Skin of body (tissue), 2 donors: Measurements from ENCODE around the gene PSMF1. TPM values are rescaled to one million over a fixed set of nuclear protein-coding genes. Genes with fewer than 3 reads are reported as not detected.

ENCODE experiments used
- DNase-seq: peaks from one replicate; lab custom pipeline; 2025; lab: John Stamatoyannopoulos, UW
- total RNA-seq: library from RNA; depleted of rRNA; stranded (reverse); fragments of >200 nt; gene quantifications from one replicate; pipeline ENCODE4 v1.2.3, GENCODE V29; 2014

PSMF1 gene
- total RNA-seq: 25.2 TPM

GRCh38 chr20:1118336-1119127 lies at the start of gene PSMF1:
TSS of gene PSMF1 (plus strand) at chr20:1118602. CDS start at chr20:1118774, 172 bp downstream.
- DNase-seq: peak; percentile 93

GRCh38 chr20:1072258-1072657 lies 46.1 kb upstream of the PSMF1 start:
- no peak for DNase-seq

- no peak for DNase-seq
These were observed 42.8 kb upstream of the PSMF1 start for GRCh38 chr20:1075616-1076015.

- no peak for DNase-seq
These were observed 36.5 kb upstream of the PSMF1 start for GRCh38 chr20:1081891-1082290.

- no peak for DNase-seq
These were observed 34.8 kb upstream of the PSMF1 start for GRCh38 chr20:1083431-1084080.

- DNase-seq: no peak
These were observed 32.7 kb upstream of the PSMF1 start for GRCh38 chr20:1085492-1086276.

- DNase-seq: no peak
These were observed 31.9 kb upstream of the PSMF1 start for GRCh38 chr20:1086277-1087213.

- no peak for DNase-seq
These were observed 31.0 kb upstream of the PSMF1 start for GRCh38 chr20:1087311-1087905.

- DNase-seq: peak; percentile 25
These were observed 23.7 kb upstream of the PSMF1 start for GRCh38 chr20:1094751-1095150.

- no peak for DNase-seq
These were observed 16.9 kb upstream of the PSMF1 start for GRCh38 chr20:1101533-1101932.

- DNase-seq: no peak
These were observed 16.4 kb upstream of the PSMF1 start for GRCh38 chr20:1102016-1102415.

- no peak for DNase-seq
These were observed 14.7 kb upstream of the PSMF1 start for GRCh38 chr20:1103751-1104150.

- no peak for DNase-seq
These were observed 12.7 kb upstream of the PSMF1 start for GRCh38 chr20:1105599-1106194.

GRCh38 chr20:1107176-1107575 lies 11.2 kb upstream of the PSMF1 start:
- no peak for DNase-seq

- DNase-seq: no peak
These were observed 9.9 kb upstream of the PSMF1 start for GRCh38 chr20:1108437-1108920.

- no peak for DNase-seq
These were observed 5.5 kb upstream of the PSMF1 start for GRCh38 chr20:1112908-1113307.

GRCh38 chr20:1118004-1118335 lies 432 bp upstream of the PSMF1 start:
- no peak for DNase-seq

- no peak for DNase-seq
These were observed 715 bp downstream of the PSMF1 start for GRCh38 chr20:1119128-1119505.

GRCh38 chr20:1119524-1119923 lies 1.1 kb downstream of the PSMF1 start:
- DNase-seq: no peak

- no peak for DNase-seq
These were observed 3.0 kb downstream of the PSMF1 start for GRCh38 chr20:1121429-1121828.
